ENCODE data around the gene HNRNPU. TPM values are rescaled to one million over a fixed set of nuclear protein-coding genes. Genes with fewer than 3 reads are reported as not detected.

The HNRNPU gene
- total RNA-seq, 3 donors from 2014 or later, result 606 to 649 (median 640) TPM

DNA sequence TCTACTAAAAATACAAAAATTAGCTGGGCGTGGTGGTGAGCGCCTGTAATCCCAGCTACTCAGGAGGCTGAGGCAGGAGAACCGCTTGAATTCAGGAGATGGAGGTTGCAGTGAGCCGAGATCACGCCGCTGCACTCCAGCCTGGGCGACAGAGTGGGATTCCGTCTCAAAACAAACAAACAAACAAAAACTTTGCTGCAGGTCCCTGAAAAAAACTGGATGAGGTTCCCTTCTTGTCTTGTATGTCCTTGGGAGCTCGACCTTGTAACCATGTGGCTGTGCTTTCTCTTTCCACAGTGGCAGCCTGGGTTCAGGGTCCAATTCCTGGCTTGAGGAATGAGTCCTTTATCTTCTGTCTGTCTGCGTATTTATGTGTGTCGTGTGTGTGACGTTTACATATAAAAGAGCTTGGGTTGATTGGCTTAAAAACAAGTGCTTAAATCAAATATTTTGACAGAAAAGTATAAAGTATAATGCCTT lies 46.9 kb downstream of the HNRNPU start:
- H3K4me3 Mint-ChIP-seq, result no peak overlapping the region
- DNase-seq, result no peak
- no peak for ATAC-seq

DNA sequence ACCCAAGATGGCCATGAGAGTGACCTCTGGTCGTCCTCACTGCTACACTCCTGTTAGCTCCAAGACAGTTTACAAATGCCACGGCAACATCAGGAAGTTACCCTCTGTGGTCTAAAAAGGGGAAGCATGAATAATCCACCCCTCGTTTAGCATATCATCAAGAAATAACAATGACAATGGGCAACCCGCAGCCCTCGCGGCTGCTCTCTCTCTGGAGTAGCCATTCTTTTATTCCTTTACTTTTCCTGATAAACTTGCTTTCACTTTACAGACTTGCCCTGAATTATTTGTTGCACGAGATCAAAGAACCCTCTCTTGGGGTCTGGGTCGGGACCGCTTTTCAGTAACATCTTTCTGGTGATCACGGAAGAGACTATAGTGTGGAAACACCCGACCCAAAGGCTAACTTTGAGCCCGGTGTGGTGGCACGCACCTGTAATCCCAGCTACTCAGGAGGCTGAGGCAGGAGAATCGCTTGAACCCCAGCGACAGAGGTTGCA lies 48.7 kb downstream of the HNRNPU start:
- no peak for DNase-seq
- no peaks in the 10 kb centered on the region for H3K36me3 Mint-ChIP-seq (ENCODE audit: insufficient read depth)

More for the DNA sequence above, 46.9 kb downstream of the HNRNPU start:
- Mint-ChIP-seq H3K4me1 (ENCODE audit: low read depth) (peaks cover 6% of the 10 kb centered on the region), H3K9me3 (no peaks in the 10 kb centered on the region), H3K27me3 (ENCODE audit: low read depth) (peaks cover 14% of the 10 kb centered on the region), H3K36me3 (ENCODE audit: insufficient read depth) (no peaks in the 10 kb centered on the region)

DNA sequence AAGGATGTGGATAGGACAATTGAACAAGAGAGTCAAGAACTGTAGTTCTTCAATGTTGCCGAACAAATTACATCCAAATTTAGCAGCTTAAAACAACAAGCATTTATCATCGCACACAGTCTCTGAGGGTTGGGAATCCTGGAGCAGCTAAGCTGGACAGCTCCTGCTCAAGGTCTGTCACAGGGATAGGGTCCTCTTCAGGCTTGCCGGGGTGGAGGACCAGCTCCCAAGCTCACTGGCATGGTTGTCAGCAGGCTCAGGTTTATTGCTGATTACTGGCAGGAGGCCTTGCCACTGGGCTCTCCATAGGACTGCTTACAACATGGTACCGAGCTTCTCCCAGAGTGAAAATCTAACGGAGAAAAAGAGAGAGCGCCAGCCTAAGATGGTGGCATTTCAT lies 51.0 kb downstream of the HNRNPU start:
- no peak for DNase-seq
- ATAC-seq, result no peak

More for the DNA sequence above, 48.7 kb downstream of the HNRNPU start:
- no peak for ATAC-seq
- H3K4me3 Mint-ChIP-seq, result peak overlapping the region; percentile 50
- H3K4me1 Mint-ChIP-seq (ENCODE audit: low read depth), result peaks cover 6% of the 10 kb centered on the region
- H3K27me3 Mint-ChIP-seq (ENCODE audit: low read depth), result peaks cover 22% of the 10 kb centered on the region
- H3K9me3 Mint-ChIP-seq, result no peaks in the 10 kb centered on the region

DNA sequence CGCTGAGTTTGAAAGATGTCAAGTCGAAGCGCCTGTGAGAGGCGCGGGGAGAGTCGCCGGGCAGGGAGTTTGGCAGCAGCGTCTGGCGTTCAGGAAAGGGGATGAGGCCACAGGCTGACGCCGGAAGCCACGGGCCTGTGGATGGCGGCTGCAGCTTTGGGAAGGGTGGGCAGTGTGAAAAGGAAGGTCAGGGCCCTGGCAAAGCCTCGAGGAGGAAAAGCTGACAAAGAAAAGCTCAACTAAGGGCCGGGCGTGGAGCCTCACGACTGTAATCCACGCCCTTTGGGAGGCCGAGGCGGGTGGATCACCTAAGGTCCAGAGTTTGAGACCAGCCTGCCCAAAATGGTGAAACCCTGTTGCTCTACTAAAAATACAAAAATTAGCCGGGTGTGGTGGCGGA lies 54.1 kb downstream of the HNRNPU start:
- Mint-ChIP-seq H3K9me3 (no peaks in the 10 kb centered on the region), H3K36me3 (ENCODE audit: insufficient read depth) (no peaks in the 10 kb centered on the region), H3K27me3 (ENCODE audit: low read depth) (peaks cover 14% of the 10 kb centered on the region), H3K4me3 (no peak overlapping the region), H3K4me1 (ENCODE audit: low read depth) (no peaks in the 10 kb centered on the region)
- DNase-seq, result no peak
- no peak for ATAC-seq

More for the DNA sequence above, 51.0 kb downstream of the HNRNPU start:
- Mint-ChIP-seq H3K27me3 (ENCODE audit: low read depth) (peaks cover 23% of the 10 kb centered on the region), H3K4me3 (no peak overlapping the region), H3K9me3 (no peaks in the 10 kb centered on the region), H3K4me1 (ENCODE audit: low read depth) (peaks cover 6% of the 10 kb centered on the region), H3K36me3 (ENCODE audit: insufficient read depth) (no peaks in the 10 kb centered on the region)

DNA sequence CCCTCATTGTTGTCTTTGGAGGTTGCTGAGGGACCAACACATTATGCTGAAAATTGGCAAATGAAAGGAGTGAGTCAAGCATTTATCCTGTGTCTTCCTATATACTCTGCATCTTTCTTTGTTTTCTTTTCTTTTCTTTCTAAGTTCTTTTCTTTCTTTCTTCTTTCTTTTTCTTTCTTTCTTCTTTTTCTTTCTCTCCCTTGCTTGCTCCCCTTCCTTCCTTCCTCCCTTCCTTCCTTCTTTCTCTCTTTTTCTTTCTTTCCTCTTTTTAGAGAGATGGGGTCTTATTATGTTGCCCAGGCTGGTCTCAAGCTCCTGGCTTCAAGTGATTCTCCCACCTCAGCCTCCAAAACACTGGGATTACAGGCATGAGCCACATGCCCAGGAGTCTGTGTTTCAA lies 57.2 kb downstream of the HNRNPU start:
- ATAC-seq (no peak), DNase-seq (no peak)
- Mint-ChIP-seq H3K27me3 (ENCODE audit: low read depth) (peaks cover 12% of the 10 kb centered on the region), H3K4me3 (no peak overlapping the region), H3K36me3 (ENCODE audit: insufficient read depth) (no peaks in the 10 kb centered on the region), H3K9me3 (no peaks in the 10 kb centered on the region), H3K4me1 (ENCODE audit: low read depth) (no peaks in the 10 kb centered on the region)

DNA sequence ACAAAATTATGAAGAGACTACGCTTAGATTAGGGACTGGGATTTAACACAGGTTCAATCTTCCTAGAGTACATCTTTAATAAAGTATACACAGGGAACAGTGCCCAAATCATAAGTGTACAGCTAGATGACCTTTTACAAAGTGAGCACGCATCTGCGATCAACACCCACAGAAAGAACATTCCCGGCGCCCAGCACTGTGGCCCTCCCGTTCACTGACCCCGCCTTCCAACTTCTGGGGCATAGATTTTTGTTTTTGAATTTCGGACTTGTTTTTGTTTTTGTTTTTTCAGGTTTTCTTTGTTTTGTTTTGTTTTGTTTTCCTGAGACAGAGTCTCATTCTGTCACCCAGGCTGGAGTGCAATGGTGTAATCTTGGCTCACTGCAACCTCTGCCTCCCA lies 59.5 kb downstream of the HNRNPU start:
- H3K36me3 Mint-ChIP-seq (ENCODE audit: insufficient read depth), result no peaks in the 10 kb centered on the region
- DNase-seq (no peak), ATAC-seq (no peak)
- no peak overlapping the region for H3K4me3 Mint-ChIP-seq
- H3K4me1 Mint-ChIP-seq (ENCODE audit: low read depth), result peaks cover 4% of the 10 kb centered on the region
- H3K9me3 Mint-ChIP-seq, result no peaks in the 10 kb centered on the region
- H3K27me3 Mint-ChIP-seq (ENCODE audit: low read depth), result peaks cover 3% of the 10 kb centered on the region

DNA sequence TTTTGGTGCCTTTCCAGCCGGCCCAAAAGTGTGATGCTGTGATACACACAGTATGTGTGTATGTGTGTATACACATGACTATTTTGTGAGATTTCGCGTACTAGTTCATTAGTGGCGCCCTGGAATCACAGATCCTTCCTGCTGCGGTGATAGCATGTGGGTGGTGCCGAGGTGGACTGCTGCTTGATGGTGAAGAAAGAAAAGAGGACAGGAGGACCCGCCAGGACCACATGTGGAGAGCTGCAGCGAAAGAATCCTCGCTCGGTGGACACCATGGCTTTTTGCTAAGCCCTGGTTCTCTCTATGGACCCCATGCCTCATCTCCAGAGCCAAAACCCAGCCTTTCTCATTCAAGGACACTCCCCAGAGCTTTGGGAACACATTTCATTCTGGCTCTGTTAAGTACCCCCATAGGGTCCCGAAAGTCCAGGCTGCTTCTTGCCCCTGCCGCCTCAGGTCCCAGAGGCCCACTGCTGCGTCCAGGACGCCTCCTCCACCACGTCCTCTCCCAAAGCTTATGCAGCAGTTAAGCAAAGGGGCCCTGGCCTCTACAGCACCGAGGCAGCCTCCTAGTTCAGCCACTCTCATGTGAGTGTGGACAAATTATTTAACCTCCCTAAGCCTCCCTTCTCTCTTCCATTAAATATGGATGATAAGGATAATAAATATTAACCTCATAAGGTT lies 61.6 kb downstream of the HNRNPU start:
- no peaks in the 10 kb centered on the region for H3K9me3 Mint-ChIP-seq
- H3K4me1 Mint-ChIP-seq (ENCODE audit: low read depth), result peaks cover 4% of the 10 kb centered on the region
- no peaks in the 10 kb centered on the region for H3K27me3 Mint-ChIP-seq (ENCODE audit: low read depth)
- H3K36me3 Mint-ChIP-seq (ENCODE audit: insufficient read depth), result no peaks in the 10 kb centered on the region
- no peak overlapping the region for H3K4me3 Mint-ChIP-seq
- no peak for DNase-seq
- no peak for ATAC-seq

DNA sequence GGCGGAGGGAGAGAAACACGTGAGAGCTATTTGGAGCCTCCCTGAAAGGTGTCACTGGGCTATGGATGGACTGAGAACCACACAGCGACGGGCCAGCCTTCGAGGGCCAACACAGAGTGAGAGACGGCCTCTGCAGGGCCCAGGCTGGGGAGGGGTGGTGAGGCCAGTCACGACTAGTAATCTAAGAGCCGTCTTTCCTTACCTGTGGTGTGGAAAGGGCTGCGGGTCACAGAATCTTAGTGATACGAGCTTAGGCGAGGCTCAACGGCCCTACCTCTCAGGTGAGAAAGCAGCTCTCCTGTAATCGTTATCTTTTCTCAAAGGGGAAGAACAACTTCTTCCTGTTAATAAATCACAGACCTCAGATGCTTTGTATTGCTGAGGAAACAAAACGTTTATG lies 62.3 kb downstream of the HNRNPU start:
- ATAC-seq (no peak), DNase-seq (no peak)
- no peaks in the 10 kb centered on the region for H3K27me3 Mint-ChIP-seq (ENCODE audit: low read depth)
- no peaks in the 10 kb centered on the region for H3K9me3 Mint-ChIP-seq
- no peak overlapping the region for H3K4me3 Mint-ChIP-seq
- H3K36me3 Mint-ChIP-seq (ENCODE audit: insufficient read depth), result no peaks in the 10 kb centered on the region
- H3K4me1 Mint-ChIP-seq (ENCODE audit: low read depth), result peaks cover 4% of the 10 kb centered on the region

DNA sequence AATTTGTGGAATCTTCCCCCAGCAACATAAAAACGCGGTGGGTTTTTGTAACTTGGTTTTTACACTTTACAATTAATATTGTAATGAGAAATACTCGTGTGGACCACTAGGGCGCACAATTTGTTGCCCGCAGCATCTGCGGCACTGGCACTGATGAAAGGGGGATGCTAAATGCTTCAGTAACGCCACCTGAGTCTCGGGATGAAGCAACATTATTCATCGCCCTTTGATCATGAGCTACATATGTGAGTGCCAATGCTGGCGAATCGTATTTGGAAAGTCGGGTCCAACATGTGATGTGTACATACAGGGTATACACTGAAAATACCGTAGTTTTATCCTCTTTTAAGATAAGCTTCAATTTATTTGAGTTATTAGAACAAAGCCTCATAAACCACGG lies 63.1 kb downstream of the HNRNPU start:
- Mint-ChIP-seq H3K4me1 (ENCODE audit: low read depth) (peaks cover 4% of the 10 kb centered on the region), H3K4me3 (no peak overlapping the region)

DNA sequence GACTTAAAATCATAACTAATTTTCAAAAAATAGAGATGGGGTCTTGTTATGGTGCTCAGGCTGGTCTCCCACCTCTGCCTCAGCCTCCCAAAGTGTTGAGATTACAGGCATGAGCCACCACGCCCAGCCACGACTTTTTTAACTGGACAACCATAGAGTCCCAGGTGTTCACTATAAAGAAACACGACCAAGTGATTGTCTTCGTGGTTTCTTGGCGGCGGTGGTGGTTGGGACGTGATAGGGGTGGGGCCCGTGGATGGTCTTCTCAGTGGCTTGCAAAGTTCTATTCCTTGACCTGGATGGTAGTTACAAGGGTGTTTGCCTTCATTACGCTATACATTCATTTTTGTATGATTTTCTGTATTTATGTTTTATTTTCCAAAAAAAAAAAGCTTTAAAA lies 63.5 kb downstream of the HNRNPU start:
- no peak for DNase-seq
- no peaks in the 10 kb centered on the region for H3K27me3 Mint-ChIP-seq (ENCODE audit: low read depth)

More for the DNA sequence above, 63.1 kb downstream of the HNRNPU start:
- DNase-seq, result peak; percentile 54
- Mint-ChIP-seq H3K27me3 (ENCODE audit: low read depth) (no peaks in the 10 kb centered on the region), H3K9me3 (no peaks in the 10 kb centered on the region), H3K36me3 (ENCODE audit: insufficient read depth) (no peaks in the 10 kb centered on the region)
- ATAC-seq, result peak; percentile 87 to 89

More for the DNA sequence above, 63.5 kb downstream of the HNRNPU start:
- Mint-ChIP-seq H3K9me3 (no peaks in the 10 kb centered on the region), H3K4me1 (ENCODE audit: low read depth) (peaks cover 4% of the 10 kb centered on the region), H3K36me3 (ENCODE audit: insufficient read depth) (no peaks in the 10 kb centered on the region), H3K4me3 (no peak overlapping the region)
- no peak for ATAC-seq

Other genes starting within 250 kb of the HNRNPU start
- gene DESI2, start 211.4 kb downstream of the HNRNPU start, total RNA-seq, result 10 to 100 TPM; 34.5 to 35.1 (median 34.9) TPM
- gene COX20, start 28.9 kb downstream of the HNRNPU start, total RNA-seq, result 10 to 100 TPM; 50.7 to 54.1 (median 53.7) TPM